ENCODE measurements around the gene C14orf180.
A peak's percentile ranks its signal among the peaks of the same experiment; 100 is the strongest.

Gene C14orf180

DNA sequence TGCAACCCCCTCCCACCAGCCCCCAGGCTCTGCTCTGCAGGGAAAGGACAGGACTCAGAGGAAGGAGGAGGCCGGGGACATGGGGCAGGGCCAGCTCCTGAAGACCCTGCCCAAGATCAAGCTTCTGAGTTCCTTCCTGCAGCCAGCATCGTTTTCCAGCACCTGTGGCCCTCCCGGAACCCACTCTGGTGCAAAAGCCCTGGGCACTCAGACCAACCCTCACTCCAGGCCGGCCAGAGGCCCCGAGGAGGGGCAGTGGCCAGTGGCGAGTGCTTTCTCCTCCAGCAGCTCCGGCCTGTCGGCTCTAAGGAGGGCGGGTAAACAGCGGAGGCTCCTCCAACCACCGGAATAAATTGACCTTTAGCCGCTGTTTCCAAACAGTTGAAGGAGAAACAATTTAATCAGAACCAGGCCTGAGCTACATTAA lies 14.2 kb downstream of the C14orf180 start:
- Histone ChIP-seq H3K27me3 (no peaks in the 10 kb centered on the region), H3K4me3 (ENCODE audit: low read depth, low read length) (no peak overlapping the region), H3K36me3 (no peaks in the 10 kb centered on the region), H3K9me3 (no peaks in the 10 kb centered on the region), H3K4me1 (no peaks in the 10 kb centered on the region)
- DNase-seq: peak; percentile 6
- TF ChIP-seq, protein P1, sequence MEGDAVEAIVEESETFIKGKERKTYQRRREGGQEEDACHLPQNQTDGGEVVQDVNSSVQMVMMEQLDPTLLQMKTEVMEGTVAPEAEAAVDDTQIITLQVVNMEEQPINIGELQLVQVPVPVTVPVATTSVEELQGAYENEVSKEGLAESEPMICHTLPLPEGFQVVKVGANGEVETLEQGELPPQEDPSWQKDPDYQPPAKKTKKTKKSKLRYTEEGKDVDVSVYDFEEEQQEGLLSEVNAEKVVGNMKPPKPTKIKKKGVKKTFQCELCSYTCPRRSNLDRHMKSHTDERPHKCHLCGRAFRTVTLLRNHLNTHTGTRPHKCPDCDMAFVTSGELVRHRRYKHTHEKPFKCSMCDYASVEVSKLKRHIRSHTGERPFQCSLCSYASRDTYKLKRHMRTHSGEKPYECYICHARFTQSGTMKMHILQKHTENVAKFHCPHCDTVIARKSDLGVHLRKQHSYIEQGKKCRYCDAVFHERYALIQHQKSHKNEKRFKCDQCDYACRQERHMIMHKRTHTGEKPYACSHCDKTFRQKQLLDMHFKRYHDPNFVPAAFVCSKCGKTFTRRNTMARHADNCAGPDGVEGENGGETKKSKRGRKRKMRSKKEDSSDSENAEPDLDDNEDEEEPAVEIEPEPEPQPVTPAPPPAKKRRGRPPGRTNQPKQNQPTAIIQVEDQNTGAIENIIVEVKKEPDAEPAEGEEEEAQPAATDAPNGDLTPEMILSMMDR (IDR thresholded peaks at IDR 0.05; ENCODE audit: low read depth, low read length): no peak

DNA sequence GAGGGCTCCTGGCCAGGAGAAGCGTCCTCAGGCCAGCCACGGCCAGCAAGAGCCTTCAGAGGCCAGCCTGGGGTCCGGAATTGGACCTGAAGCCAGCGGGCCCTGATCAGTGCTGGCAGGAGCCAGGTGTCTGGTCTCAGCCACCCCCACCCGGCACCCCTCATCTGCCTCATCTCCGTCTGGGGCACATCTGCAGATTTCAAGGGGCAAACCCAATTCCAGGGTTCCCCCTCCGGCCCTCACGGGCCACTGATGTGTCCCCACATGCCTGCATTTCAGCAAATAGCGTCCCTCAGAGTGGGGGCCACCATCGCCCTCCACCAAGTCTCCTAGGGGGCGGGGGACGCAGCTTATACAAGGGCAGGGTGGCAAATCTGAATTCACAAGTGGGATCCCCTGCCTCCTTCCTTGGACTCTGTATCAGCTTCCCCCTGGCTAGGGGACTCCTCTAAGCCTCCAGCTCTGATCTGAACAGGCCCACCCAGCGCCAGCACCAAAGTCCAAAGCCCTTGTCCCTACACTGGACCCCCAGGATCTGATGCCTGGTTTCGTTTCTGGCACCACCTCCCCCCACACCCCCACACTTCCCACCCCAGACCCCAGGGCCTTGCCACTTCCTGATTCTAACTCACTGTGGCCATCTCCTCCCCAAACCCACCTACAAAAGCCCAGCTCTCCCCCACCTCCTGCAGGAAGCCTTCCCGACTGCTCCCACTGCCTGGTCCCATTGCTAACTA lies 14.9 kb downstream of the C14orf180 start:
- no peaks in the 10 kb centered on the region for H3K9me3 ChIP-seq
- peak; percentile 5 for DNase-seq
- TF ChIP-seq, protein P1 (IDR thresholded peaks at IDR 0.05; ENCODE audit: low read depth, low read length): no peak
- H3K36me3 ChIP-seq: no peaks in the 10 kb centered on the region
- H3K4me3 ChIP-seq (ENCODE audit: low read depth, low read length): no peak overlapping the region
- H3K27me3 ChIP-seq: no peaks in the 10 kb centered on the region
- H3K4me1 ChIP-seq: no peaks in the 10 kb centered on the region

DNA sequence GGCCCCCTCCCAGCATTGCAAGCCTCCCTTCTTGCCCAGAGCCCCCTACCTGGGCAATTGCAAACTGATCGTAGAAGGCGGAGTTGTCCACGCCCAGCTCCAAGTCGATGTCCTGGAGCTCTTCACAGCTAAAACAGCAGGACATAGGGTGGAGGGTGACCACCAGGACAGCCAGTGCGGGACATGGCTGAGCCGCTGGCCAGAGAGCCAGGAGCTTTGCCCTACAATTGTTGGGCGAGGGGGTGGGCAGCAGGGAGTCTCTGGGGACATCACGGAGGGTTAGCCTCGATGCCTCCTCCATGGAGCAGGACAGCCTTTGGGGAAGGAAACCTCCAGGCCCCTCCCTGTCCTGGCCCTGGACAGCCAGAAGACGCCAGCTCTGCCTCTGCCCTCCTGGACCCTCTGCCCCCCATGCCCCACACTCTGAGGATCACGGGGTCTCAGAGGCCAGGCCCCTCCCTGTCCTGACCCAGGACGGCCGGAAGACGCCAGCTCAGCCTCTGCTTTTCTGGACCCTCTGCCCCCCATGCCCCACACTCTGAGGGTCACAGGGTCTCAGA lies 15.6 kb downstream of the C14orf180 start:
- Histone ChIP-seq H3K4me1 (peaks cover 6% of the 10 kb centered on the region), H3K4me3 (ENCODE audit: low read depth, low read length) (no peak overlapping the region), H3K36me3 (no peaks in the 10 kb centered on the region), H3K27me3 (no peaks in the 10 kb centered on the region), H3K9me3 (no peaks in the 10 kb centered on the region)
- no peak for DNase-seq
- TF ChIP-seq, protein P1 (IDR thresholded peaks at IDR 0.05; ENCODE audit: low read depth, low read length): no peak

DNA sequence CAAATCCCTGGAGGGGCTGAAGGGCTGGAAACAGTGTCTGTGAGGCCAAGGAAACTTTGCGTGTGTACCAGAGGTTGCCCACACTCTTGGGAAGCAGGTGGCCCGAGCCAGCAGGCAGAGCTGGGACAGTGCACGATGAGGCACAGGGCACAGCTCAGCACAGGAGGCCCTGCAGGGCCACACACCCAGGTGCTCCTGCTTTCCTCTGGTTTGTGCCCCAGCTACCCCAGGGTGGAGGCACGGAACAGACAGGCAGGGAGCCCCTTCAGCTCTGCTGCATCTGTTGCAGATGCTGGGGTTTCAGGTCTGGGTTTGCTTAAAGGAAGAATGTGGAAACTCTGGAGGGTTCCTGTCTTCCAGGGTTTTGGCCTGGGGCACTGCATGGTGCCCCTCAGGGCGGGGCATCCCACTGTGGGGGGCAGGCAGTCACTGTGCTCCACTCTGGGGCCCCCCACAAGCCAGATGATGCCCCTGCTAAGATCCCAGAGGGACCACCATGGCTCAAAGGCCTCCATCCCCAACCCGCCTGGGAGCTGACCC lies 16.4 kb downstream of the C14orf180 start:
- no peak for DNase-seq
- no peaks in the 10 kb centered on the region for H3K27me3 ChIP-seq
- peaks cover 13% of the 10 kb centered on the region for H3K4me1 ChIP-seq
- TF ChIP-seq, protein P1 (IDR thresholded peaks at IDR 0.05; ENCODE audit: low read depth, low read length): no peak
- no peaks in the 10 kb centered on the region for H3K9me3 ChIP-seq
- no peaks in the 10 kb centered on the region for H3K36me3 ChIP-seq
- no peak overlapping the region for H3K4me3 ChIP-seq (ENCODE audit: low read depth, low read length)

DNA sequence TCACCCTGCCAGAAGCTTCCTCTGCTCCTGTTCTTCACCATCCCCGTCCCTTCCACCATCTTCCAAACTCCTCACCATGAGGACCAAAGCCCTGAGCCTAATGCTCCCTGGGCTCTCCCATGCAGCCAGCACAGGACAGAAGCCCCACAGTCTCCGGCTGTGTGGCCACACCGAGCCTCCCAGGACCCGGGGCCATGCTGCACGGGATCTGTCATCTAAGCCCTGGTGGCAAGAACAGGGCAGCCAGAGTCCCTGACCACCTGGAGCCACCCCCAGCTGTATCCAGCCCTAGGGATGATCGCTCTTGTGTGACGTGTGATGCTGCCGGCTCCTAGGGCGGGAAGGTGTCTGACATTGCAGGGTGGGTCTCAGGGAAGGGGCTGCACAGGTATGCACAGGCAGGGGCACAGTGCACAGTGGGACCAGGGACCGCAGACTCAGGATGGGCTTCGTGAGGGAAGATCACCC lies 16.9 kb downstream of the C14orf180 start:
- TF ChIP-seq, protein P1 (IDR thresholded peaks at IDR 0.05; ENCODE audit: low read depth, low read length): no peak
- H3K9me3 ChIP-seq: no peaks in the 10 kb centered on the region
- no peaks in the 10 kb centered on the region for H3K27me3 ChIP-seq
- no peak overlapping the region for H3K4me3 ChIP-seq (ENCODE audit: low read depth, low read length)
- DNase-seq: no peak
- H3K36me3 ChIP-seq: no peaks in the 10 kb centered on the region
- peaks cover 16% of the 10 kb centered on the region for H3K4me1 ChIP-seq

DNA sequence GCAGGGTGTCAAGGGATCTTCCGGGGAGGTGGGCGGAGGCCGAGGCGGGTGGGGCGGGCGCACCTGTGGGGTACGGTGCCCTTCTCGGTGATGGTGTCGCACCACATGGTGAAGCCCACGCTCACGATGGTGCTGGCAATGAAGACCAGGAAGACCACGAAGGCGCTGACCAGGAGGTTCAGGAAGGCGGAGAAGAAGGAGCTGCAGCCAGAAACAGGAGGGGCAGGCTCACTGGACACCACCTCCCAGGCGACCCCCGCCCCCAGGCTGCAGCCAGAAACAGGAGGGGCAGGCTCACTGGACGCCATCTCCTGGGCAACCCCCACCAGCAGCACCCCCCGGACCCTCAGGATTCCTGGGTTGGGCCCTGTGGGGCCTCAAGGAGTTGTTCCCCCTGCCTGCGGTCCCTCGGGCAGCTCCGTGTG lies 17.4 kb downstream of the C14orf180 start:
- DNase-seq: no peak
- H3K9me3 ChIP-seq: no peaks in the 10 kb centered on the region
- no peaks in the 10 kb centered on the region for H3K36me3 ChIP-seq
- peaks cover 20% of the 10 kb centered on the region for H3K4me1 ChIP-seq
- TF ChIP-seq, protein P1 (IDR thresholded peaks at IDR 0.05; ENCODE audit: low read depth, low read length): no peak
- H3K27me3 ChIP-seq: no peaks in the 10 kb centered on the region
- H3K4me3 ChIP-seq (ENCODE audit: low read depth, low read length): no peak overlapping the region

Data from BE2C (cell line).